Testis (tissue), 3 donors: ENCODE data around the gene HAS3. TPM values are rescaled to one million over a fixed set of nuclear protein-coding genes. Genes with fewer than 3 reads are reported as not detected.

Experiments used
- DNase-seq: peaks from one replicate; pipeline ENCODE4 v3.0.0-alpha.2; 2019
- H3K27ac ChIP-seq, 2 donors: fragments of 200-600 bp; sonication (generic); one replicate each; pipeline ENCODE4 v1.5.1; 2019
- H3K27me3 ChIP-seq: fragments of 200-600 bp; sonication (generic); one replicate; pipeline ENCODE4 v1.5.1; 2019
- H3K36me3 ChIP-seq: fragments of 200-600 bp; sonication (generic); one replicate; pipeline ENCODE4 v1.5.1; 2017; ENCODE audit warnings: low read depth; ENCODE audit errors: missing control alignments
- H3K4me1 ChIP-seq: fragments of 200-600 bp; sonication (generic); one replicate; pipeline ENCODE4 v1.5.1; 2019
- H3K4me3 ChIP-seq, 2 donors: fragments of 200-600 bp; sonication (generic); one replicate each; pipeline ENCODE4 v1.5.1; 2017 to 2019
- H3K9me3 ChIP-seq: fragments of 200-600 bp; sonication (generic); one replicate; pipeline ENCODE4 v1.5.1; 2017
- CTCF ChIP-seq, 3 experiments: fragments of 450-650 bp in 2 of 3; fragments of 200-600 bp in 1 of 3; sonication (generic) in 1 of 3; IDR thresholded peaks; one replicate each; pipeline ENCODE4 v1.5.1; 2016 to 2019; ENCODE audit warnings: antibody characterized with exemption in 3 of 3, mild to moderate bottlenecking in 2 of 3, moderate library complexity in 1 of 3
- POLR2A ChIP-seq: fragments of 450-650 bp; IDR thresholded peaks from one replicate; pipeline ENCODE4 v1.6.1; 2017; ENCODE audit warnings: antibody characterized with exemption, mild to moderate bottlenecking, moderate library complexity
- WGBS, 2 donors: methylation state at CpG; one replicate each; pipeline ENCODE4 v1.1.5; 2018; 5-methylcytosine and 5-hydroxymethylcytosine counted together
- intact Hi-C: fragments of 100-400 bp; cut with DNase I; formaldehyde crosslinking; loops from one replicate; pipeline ENCODE4 v1.15.1; 2023; ENCODE audit warnings: low total_unique reads
- polyA plus RNA-seq: library from polyadenylated mRNA; stranded (reverse); fragments of 350-450 nt; fragmentation: Illumina TruSeq; extraction: RNeasy Lipid Tissue Mini Kit (QIAGEN cat#74804); gene quantifications from one replicate; pipeline ENCODE4 v1.2.3, GENCODE V29; 2014; ENCODE audit warnings: low read depth, low replicate concordance; ENCODE audit not compliant: insufficient read depth
- total RNA-seq, 2 donors: library from RNA; depleted of rRNA; stranded (reverse); fragments of >200 nt; gene quantifications; one replicate each; pipeline ENCODE4 v1.2.3, GENCODE V29; 2016

HAS3 gene
- total and polyA plus RNA-seq, 3 donors from 2014 or later, result 4.7 to 7.7 (median 4.8) TPM

- Histone ChIP-seq H3K4me3 (no peak overlapping the region), H3K9me3 (no peaks in the 10 kb centered on the region), H3K27me3 (no peaks in the 10 kb centered on the region), H3K36me3 (no peaks in the 10 kb centered on the region), H3K27ac (no peak overlapping the region), H3K4me1 (peaks cover 8% of the 10 kb centered on the region)
- no peak for TF ChIP-seq CTCF (IDR thresholded peaks at IDR 0.05)
- no peak for TF ChIP-seq POLR2A
- no peak for DNase-seq
- 80 to 94% methylated on average over 2 of the region's 2 CpGs for WGBS, 2 donors
- intact Hi-C loops, result no loop called here
These were observed 41.2 kb upstream of the HAS3 start for GRCh38 chr16:69064124-69064763.

- WGBS, 2 donors, result 47 to 60% methylated on average over 6 of the region's 6 CpGs
- H3K4me3 ChIP-seq, result no peak overlapping the region
- intact Hi-C loops, result no loop called here
- H3K27me3 ChIP-seq, result no peaks in the 10 kb centered on the region
- no peaks in the 10 kb centered on the region for H3K9me3 ChIP-seq
- H3K27ac ChIP-seq, result no peak overlapping the region
- H3K4me1 ChIP-seq, result peaks cover 8% of the 10 kb centered on the region
- H3K36me3 ChIP-seq, result no peaks in the 10 kb centered on the region
- TF ChIP-seq CTCF (IDR thresholded peaks at IDR 0.05), result no peak
- no peak for TF ChIP-seq POLR2A
- DNase-seq, result no peak
These were observed 40.6 kb upstream of the HAS3 start for GRCh38 chr16:69064764-69065313.

DNA sequence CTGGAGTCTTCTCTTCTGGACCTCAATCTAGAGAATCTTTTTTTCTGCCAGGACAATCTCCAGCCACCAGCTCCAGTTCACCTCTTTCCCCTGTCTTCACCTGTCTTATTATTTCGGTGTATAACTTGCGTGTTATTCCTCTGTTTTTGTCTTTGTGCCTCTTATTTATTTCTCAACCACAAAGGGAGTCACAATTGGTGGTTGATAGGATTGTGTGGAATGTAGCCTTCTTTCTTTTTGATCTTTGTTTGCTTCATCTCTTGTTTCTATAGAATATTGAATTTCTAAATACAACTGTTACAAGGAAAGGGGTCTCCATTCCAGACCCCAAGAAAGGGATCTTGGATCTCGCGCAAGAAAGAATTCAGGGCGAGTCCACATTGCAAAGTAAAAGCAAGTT, 35.9 kb upstream of the HAS3 start:
- intact Hi-C loops, result no loop called here
- Histone ChIP-seq H3K36me3 (no peaks in the 10 kb centered on the region), H3K4me1 (peaks cover 7% of the 10 kb centered on the region), H3K4me3 (no peak overlapping the region), H3K9me3 (no peaks in the 10 kb centered on the region), H3K27ac (no peak overlapping the region), H3K27me3 (no peaks in the 10 kb centered on the region)
- WGBS, 2 donors, result 97 to 99% methylated on average over 5 of the region's 5 CpGs
- DNase-seq, result no peak
- TF ChIP-seq POLR2A (no peak), CTCF (IDR thresholded peaks at IDR 0.05) (no peak)

- TF ChIP-seq CTCF (IDR thresholded peaks at IDR 0.05) (no peak), POLR2A (no peak)
- 83 to 85% methylated on average over 3 of the region's 3 CpGs for WGBS, 2 donors
These were observed 34.4 kb upstream of the HAS3 start for GRCh38 chr16:69071036-69071435.

GRCh38 chr16:69072640-69072974, 32.8 kb upstream of the HAS3 start:
- Histone ChIP-seq H3K36me3 (no peaks in the 10 kb centered on the region), H3K9me3 (no peaks in the 10 kb centered on the region), H3K27ac (no peak overlapping the region), H3K4me3 (no peak overlapping the region), H3K27me3 (no peaks in the 10 kb centered on the region), H3K4me1 (no peaks in the 10 kb centered on the region)
- DNase-seq, result no peak
- TF ChIP-seq POLR2A, result no peak
- no peak for TF ChIP-seq CTCF (IDR thresholded peaks at IDR 0.05)
- intact Hi-C loops, result no loop called here
- WGBS, 2 donors, result 63 to 79% methylated on average over 2 of the region's 2 CpGs

More at GRCh38 chr16:69071036-69071435, 34.4 kb upstream of the HAS3 start:
- H3K9me3 ChIP-seq, result no peaks in the 10 kb centered on the region
- no peak for DNase-seq
- no peaks in the 10 kb centered on the region for H3K4me1 ChIP-seq
- no peaks in the 10 kb centered on the region for H3K27me3 ChIP-seq
- H3K27ac ChIP-seq, result no peak overlapping the region
- no peak overlapping the region for H3K4me3 ChIP-seq
- intact Hi-C loops, result no loop called here
- no peaks in the 10 kb centered on the region for H3K36me3 ChIP-seq
